SK-N-SH treated with all-trans-retinoic acid at 6 μM for 48 hours (cell line): Measurements from ENCODE around the gene NLRP13.

ENCODE experiments used
- ARNTL ChIP-seq: fragments of 450-650 bp; formaldehyde crosslinking; IDR thresholded peaks from 2 replicates; pipeline ENCODE4 v1.5.0; 2020; ENCODE audit warnings: low read depth, mild to moderate bottlenecking, moderate library complexity, borderline replicate concordance
- CSDC2 ChIP-seq: fragments of 250-450 bp; sonication (Bioruptor Pico); IDR thresholded peaks from 2 replicates; pipeline ENCODE4 v1.5.0; 2020; ENCODE audit warnings: mild to moderate bottlenecking, moderate library complexity
- CSRNP3 ChIP-seq: fragments of 250-450 bp; sonication (Bioruptor Pico); IDR thresholded peaks from 2 replicates; pipeline ENCODE4 v1.5.1; 2021; ENCODE audit warnings: mild to moderate bottlenecking, moderate library complexity
- ESRRG ChIP-seq: fragments of 250-450 bp; sonication (Bioruptor Pico); IDR thresholded peaks from 2 replicates; pipeline ENCODE4 v1.6.1; 2021; ENCODE audit warnings: mild to moderate bottlenecking
- PATZ1 ChIP-seq: fragments of 250-450 bp; sonication (Bioruptor Pico); IDR thresholded peaks from 2 replicates; pipeline ENCODE4 v1.8.0; 2020; ENCODE audit warnings: mild to moderate bottlenecking, moderate library complexity, borderline replicate concordance
- PPARA ChIP-seq: fragments of 250-450 bp; sonication (Bioruptor Pico); IDR thresholded peaks from 2 replicates; pipeline ENCODE4 v1.5.0; 2020; ENCODE audit warnings: mild to moderate bottlenecking, borderline replicate concordance
- RARB ChIP-seq: fragments of 250-450 bp; sonication (Bioruptor Pico); IDR thresholded peaks from 2 replicates; pipeline ENCODE4 v1.8.0; 2021; ENCODE audit warnings: mild to moderate bottlenecking, moderate library complexity
- SNAI2 ChIP-seq: fragments of 250-450 bp; sonication (Bioruptor Pico); IDR thresholded peaks from 2 replicates; pipeline ENCODE4 v1.5.0; 2020; ENCODE audit warnings: mild to moderate bottlenecking, moderate library complexity
- ZC3H10 ChIP-seq: fragments of 250-450 bp; sonication (Bioruptor Pico); IDR thresholded peaks from 2 replicates; pipeline ENCODE4 v1.5.1; 2021; ENCODE audit warnings: mild to moderate bottlenecking, moderate library complexity

GRCh38 chr19:55930996-55931515 is 1.1 kb downstream of the NLRP13 start:
- TF ChIP-seq RARB (CRISPR knock-in tag) (no peak), PATZ1 (no peak), CSRNP3 (no peak), ESRRG (CRISPR knock-in tag) (no peak), ARNTL (CRISPR knock-in tag) (no peak), SNAI2 (CRISPR knock-in tag) (no peak), PPARA (no peak), CSDC2 (no peak), ZC3H10 (CRISPR knock-in tag) (no peak)
